DMS53 (cell line): Measurements from ENCODE around the gene USP19.

Source experiments
- DNase-seq: peaks from one replicate; lab custom pipeline; 2025; lab: John Stamatoyannopoulos, UW

Gene USP19

GRCh38 chr3:49098910-49099630 lies 21.6 kb downstream of the USP19 start:
- DNase-seq = no peak

DNA sequence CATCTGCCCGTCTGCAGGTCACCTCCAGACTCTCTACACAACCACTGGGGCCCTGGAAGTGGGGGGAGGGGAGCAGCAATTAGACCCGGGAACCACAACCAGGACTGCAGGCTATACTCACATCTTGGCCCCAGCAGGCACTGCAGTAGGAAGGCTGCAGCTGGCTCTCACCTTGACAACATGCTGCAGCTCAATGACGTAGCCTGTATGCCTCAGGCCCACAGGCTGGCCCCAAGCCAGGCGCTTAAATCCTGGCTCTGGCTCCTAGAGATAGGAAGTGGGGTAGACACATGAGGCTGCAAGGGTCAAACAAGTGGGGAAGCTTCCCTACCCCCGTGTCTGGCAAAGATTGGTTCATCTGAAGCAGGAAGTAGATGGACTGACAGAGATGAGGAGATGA lies 22.2 kb downstream of the USP19 start:
- no peak for DNase-seq

DNA sequence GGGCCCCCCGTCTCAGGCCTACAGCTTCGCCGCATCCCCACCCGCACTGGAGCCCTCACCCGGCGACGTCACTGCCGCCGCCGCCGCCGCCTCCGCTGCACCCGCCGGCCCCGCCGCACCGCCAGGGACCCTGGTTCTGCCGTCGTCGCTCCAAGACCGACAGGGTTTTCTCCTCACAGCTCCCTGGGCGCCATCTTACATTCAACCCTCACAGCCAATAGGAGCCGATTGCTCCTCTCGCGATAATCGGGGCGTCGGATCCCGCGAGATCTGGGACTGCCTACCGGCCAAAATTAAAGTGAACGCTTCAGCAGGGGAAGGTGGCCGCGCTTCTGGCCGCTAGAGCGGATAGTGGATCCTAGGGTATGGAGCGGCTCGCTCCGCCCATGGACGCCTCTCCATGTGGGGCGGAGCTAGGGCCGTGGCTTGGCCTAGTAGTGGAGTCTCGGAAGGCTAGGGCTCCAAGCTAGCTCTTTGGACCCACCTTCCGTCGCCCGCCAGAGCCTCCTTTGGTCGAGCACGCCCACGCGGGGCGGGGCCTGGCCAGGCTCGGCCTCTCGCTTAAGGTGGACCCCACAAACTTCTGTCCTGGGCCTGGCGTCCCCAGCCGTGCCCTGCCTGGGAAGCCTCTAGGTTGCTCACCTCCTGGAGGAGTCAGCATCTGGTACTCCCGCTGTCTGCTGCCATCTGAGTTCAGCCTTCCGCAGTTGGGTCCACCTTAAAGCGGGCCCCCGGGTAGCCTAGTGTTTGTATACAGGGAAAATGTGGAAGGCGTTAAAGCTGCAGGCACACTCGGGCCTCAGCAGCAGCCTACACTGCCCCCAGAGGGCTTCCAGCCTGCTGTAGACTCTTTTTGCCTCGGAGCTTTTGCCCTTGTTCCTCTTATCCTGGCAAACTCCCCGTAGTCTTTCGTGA lies 26.5 kb downstream of the USP19 start, which contains the start of gene QRICH1:
TSS of gene QRICH1 (minus strand) at position 219 of the 915 bp plus-strand sequence. CDS start 17,054 bp downstream, outside the sequence.
- DNase-seq = peak; percentile 93

- peak; percentile 73 for DNase-seq
Measured at GRCh38 chr3:49092938-49093852, 27.4 kb downstream of the USP19 start.

DNA sequence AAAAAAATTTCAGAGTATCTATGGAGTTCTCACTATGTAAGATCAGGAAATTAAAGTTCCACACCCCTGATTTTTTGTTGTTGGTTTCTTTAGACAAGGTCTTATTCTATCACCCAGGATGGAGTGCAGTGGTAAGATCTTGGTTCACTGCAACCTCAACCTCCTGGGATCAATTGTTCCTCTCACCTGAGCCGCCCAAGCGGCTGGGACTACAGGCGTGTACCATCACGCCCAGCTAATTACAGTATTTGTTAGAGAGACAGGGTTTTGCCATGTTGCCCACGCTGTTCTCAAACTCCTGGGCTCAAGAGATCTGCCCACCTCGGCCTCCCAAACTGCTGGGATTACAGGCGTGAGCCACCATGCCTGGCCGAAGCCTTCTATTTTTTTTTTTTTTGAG lies 39.2 kb downstream of the USP19 start:
- DNase-seq = no peak

DNA sequence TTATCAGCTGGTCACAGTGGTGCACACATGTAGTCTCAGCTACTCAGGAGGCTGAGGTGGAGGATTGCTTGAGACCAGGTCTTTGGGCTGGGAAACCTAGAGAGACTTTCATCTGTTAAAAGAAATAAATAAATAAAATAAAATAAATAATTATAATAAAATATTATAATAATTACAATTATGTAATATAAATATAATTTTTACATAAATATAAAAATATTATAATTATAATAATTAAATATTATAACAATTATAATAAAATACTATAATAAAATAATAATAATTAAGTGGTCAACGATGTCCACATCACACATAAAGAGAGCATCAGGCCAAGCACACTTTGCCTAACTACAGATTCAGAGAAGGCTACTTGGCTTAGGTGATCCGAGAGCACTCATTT lies 41.4 kb downstream of the USP19 start:
- no peak for DNase-seq

DNA sequence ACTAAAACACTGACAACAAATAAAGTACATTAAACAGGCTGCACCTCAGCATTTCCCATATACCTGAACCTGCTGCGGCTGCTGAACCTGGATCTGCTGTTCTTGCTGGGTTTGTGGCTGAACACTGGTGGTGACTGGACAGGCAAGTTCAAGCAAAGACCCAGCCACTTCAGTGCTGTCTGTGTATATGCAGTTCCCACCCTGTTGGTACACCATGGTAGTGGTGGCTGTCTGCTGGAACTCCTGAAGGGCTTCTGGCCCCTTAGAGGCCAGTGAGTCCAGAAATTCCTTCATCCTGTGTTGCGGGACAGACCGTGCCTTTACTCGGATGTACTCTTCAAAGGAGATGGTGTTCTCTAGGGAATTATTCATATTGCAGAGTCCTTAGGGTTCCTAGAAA lies 44.0 kb downstream of the USP19 start:
- DNase-seq = no peak

- no peak for DNase-seq
Measured at GRCh38 chr3:49076116-49076515, 44.5 kb downstream of the USP19 start.
